ENCODE results near the gene NRXN3.

GRCh38 chr14:79178719-79179118 lies 1008.5 kb downstream of the NRXN3 start:
- TF ChIP-seq CTCF (conservative IDR thresholded peaks at IDR 0.05; ENCODE audit: low read length), result no peak
- TF ChIP-seq EZH2phosphoT487 (IDR thresholded peaks at IDR 0.05; ENCODE audit: borderline replicate concordance, low read depth, low read length), result no peak
